Right ventricle myocardium superior (tissue), 1 donor: ENCODE data around the gene CEP72. TPM values are rescaled to one million over a fixed set of nuclear protein-coding genes. Genes with fewer than 3 reads are reported as not detected.
"Not testable (repeated sequence)": the region's sequence is repeated elsewhere in the genome, so short reads cannot be mapped to it uniquely, and the experiment has no call there.

Source experiments
- ATAC-seq: fragments of 200-7000 bp; cut with Tn5 transposase; one replicate; pipeline ENCODE4 v1.9.1; 2020; ENCODE audit warnings: mild to moderate bottlenecking; ENCODE audit not compliant: poor library complexity
- DNase-seq: peaks from one replicate; pipeline ENCODE4 v3.0.0-alpha.2; 2020
- intact Hi-C: fragments of 100-400 bp; cut with DNase I; formaldehyde crosslinking; loops from one replicate; pipeline ENCODE4 v1.11.2; 2022
- total RNA-seq: library from RNA; stranded (reverse); fragmentation: NEBNext Ultra II Directional; extraction: Animal tissue kit (Norgen Biotek cat#: 25700); gene quantifications from one replicate; pipeline ENCODE4 v1.2.1, GENCODE V29; 2021
- donor health status: DM: no; HTN: yes; CAD: no; lungs with severe emphysema.

Gene CEP72
- total RNA-seq, 1 donor from 2014 or later = 1.7 TPM

DNA sequence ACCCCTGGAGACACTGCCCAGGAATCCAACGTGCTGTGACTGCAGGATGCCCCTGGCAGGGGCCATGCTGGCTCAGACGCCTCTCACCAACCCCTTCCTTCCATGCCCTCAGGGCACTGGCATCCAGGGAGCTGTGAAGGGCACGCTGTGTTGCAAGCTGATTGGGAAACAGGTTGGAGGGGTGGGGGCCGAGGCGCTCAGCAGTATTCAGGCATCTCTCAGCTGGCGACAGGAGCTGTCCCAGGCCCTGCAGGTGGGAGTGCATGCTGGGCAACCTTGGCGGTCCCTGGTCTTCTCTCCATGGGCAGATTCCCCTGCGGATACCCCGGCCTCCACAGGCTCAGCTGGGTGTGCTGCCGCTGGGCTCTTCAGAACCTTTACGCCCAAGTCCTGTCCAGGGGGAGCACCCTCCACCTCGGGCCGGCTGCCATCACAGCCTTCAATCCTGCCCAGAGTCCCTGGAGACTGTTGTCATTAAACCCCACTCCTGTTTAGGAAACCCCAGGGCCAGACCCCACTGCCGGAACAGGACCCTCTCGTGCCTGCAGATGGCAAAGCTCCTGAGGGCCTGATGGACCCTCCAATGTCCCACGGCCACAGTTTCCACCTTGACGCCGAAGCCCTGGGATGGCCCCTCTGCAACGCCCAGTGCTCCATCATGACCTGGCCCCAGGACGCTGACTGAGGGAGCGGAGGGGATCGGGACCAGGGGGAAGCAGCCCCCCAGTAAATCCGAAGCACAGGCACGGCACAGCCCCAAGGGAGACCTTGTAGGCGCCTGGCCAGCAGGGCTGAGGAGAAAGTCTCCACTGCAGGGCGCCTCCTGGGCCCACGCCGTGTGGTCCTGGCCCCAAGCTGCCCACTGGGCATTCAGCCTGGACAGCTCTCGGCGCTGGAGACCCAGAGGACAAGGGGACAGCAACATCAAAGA, 71.7 kb downstream of the CEP72 start:
- ATAC-seq = peak; percentile 62

DNA sequence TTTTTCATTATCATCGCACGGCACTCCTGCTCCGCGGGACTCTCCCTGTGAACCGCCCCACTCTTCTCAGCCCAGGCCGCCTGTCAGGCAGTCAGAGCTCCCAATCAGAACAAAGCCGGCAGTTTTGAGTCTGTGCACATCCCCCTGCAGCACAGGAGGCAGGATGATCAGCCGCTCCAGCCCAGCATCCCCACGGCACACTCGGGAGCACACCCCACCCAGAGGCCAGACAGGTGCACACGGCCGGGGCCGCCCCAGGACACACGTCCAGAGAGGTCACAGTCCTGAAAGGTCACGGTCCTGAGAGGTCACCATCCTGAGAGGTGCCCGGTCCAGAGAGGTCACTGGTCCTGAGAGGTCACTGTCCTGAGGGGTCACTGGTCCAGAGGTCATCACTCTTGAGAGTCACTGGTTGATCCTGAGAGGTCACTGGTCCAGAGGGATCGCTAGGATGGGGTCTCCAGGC, 72.6 kb downstream of the CEP72 start:
- DNase-seq = peak; percentile 17

More for the DNA sequence above, 71.7 kb downstream of the CEP72 start:
- peak; percentile 40 for DNase-seq
- intact Hi-C loops = no loop called here

DNA sequence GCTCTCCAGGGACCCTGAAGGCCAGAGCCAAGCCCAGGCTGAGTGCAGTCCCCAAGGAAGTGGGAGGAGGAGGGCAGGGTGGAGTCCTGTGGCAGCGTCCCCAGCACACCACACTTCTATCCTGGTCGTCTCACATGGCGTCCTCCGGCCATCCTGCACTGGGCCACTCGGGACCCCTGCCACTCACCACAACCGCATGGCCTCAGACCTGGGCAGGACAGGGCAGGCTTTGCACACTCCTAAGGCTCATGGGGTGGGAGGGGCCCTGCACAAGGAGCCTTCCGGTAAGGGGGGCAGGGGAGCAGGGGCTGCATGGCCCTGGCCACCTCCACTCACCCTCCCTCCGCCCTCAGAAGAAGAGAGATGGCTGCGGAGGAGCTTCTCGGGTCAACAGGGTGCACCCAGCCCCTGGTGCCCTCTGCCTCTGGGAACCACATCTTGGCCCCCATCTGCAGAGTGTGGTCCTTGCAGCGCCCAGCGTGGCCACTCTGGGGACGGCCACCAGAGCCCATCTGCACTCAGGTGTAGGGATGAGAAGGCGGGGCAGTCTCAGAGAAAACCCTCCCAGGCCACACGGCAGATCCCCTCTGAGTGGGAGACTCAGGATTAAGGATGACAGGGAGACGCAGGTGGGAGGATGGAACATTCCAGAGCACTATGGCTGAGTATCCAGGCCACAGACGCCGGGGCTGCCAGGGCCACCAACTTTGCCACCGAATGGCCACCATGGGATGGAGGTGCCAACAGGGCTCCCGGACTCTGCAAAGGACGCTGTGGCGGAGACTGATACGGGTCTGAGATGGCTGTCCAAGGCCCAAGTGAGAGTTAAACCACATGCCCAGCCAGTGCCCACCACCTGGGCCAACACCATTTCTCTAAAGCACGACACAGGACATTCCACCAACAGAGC, 73.4 kb downstream of the CEP72 start:
- intact Hi-C loops = no loop called here
- no peak for ATAC-seq
- peak; percentile 39 for DNase-seq

More for the DNA sequence above, 72.6 kb downstream of the CEP72 start:
- ATAC-seq = no peak
- intact Hi-C loops = no loop called here

DNA sequence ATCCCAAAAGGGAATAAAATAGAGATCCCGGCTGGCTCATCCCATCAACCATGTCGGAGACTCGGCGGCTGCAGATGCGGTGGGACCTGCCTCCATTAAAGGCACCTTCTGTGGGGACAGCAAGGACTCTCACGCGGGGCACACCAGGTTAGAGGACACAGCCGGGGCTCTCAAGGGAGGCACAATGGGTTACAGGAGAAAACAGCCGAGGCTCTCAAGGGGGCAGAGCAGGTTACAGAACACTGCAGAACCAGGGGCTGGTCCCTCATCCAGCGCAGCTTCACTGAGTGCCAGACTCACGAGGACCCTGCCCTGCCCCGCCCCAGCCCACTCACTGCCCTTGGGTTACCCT, 74.0 kb downstream of the CEP72 start:
- ATAC-seq, intact Hi-C loops, DNase-seq: not testable (repeated sequence)

DNA sequence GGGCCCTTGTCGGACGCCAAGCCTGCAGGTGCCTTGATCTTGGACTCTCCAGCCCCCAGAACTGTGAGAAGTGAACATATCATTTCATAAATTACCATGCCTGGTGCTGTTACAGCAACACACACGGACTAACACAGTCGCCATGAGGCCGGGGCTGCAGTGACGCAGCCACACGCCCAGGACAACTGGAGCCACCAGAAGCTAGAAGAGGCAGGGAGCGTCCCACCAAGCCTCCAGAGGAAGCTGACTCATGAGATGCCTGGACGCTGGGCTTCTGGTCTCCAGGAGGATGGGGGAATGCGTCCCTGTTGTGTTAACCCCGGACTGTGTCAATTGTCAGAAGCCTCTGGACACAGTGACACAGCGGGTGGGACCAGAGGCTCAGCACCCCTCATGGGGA, 74.8 kb downstream of the CEP72 start:
- intact Hi-C loops, ATAC-seq, DNase-seq: not testable (repeated sequence)

DNA sequence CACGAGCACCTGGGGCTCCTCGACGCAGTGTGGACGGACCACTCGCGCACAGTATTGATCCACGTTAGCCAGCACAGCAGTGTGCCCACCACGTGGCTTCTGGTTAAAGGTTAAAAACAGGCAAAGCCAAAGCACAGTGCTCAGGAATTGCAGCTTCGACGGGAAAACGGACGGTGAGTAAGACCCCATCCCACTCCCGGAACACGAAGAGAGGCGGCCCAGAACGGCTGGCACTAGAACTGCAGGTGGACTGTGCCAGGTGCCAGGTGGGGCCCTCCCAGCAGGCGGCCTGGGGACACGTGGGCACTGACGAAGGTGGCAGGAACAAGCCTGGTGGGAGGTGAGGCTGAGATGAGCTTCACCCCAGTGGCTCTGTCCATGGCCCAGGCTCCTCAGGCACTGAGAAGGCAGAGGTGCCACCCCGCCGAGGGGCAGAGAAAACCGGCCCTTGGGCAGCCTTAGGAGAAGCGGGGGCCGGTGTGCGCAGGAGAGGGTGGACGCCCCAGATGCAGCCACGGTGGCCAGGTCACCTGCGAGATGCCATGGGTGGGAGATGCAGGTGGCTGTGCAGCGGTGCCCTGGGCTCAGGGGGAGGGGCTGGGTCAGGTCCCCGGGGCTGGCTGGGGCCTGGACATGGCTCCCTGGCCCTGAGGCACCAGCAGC, 76.3 kb downstream of the CEP72 start:
- ATAC-seq, DNase-seq, intact Hi-C loops: not testable (repeated sequence)

DNA sequence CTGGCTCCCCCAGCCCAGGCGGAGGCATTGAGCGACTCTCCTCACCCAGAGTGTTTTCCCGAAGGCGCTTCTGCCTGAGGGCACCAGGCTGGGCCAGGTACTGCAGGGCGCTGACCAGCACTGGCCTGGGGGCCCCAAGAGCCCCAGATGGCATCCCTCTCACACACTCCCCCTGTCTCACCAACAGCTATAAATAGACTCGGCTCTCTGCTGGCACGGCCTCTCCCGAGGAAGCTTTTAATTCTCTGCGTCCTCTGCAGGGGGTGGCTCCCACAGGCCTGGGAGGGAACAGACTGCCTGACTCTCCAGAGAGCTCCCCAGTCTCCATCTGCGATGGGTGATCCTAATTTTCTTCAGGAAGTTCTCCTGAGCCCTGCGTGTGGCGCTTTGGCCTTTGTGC, 78.2 kb downstream of the CEP72 start:
- intact Hi-C loops, DNase-seq: not testable (repeated sequence)
- ATAC-seq = peak; percentile 65

DNA sequence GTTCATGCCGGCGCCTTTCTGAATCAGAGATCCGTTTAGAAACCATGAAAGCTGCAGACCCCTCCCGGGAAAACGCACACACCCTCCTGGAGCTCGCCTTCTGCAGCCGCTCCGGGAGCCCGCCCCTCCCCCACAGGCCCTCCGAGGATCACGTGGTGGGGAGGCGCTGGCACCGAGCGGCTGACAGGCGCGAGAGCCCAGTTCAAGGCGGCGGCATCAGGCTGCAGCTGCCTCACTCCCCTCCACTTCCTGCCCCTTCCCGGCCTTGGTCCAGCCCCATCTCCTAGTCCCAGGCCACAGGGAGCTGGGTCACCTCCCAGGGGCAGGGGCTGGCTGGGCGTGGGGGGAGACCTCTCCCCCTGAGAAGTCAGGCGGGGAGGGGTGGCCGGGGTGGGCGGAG, 78.9 kb downstream of the CEP72 start:
- intact Hi-C loops = not testable (repeated sequence)

DNA sequence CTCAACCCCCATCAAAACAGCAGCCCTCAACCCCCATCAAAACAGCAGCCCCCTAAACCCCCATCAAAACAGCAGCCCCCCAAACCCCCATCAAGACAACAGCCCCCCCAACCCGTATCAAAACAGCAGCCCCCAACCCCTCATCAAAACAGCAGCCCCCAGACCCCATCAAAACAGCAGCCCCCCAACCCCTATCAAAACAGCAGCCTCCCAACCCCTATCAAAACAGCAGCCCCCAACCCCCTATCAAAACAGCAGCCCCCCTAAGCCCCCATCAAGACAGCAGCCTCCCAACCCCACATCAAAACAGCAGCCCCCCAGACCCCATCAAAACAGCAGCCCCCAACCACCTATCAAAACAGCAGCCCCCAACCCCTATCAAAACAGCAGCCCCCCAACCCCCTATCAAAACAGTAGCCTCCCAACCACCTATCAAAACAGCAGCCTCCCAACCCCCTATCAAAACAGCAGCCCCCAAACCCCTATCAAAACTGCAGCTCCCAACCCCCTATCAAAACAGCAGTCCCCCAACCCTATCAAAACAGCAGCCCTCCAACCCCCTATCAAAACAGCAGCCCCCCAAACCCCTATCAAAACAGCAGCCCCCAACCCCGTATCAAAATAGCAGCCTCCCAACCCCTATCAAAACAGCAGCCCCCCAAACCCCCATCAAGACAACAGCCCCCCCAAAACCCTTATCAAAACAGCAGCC, 79.8 kb downstream of the CEP72 start:
- ATAC-seq (no peak), DNase-seq (no peak)
- intact Hi-C loops = loop anchor here (2.0 kb wide), 1 partner anchor 65 kb away; no protein-coding TSS in a partner anchor

More for the DNA sequence above, 78.9 kb downstream of the CEP72 start:
- DNase-seq (peak; percentile 47), ATAC-seq (peak; percentile 57)

DNA sequence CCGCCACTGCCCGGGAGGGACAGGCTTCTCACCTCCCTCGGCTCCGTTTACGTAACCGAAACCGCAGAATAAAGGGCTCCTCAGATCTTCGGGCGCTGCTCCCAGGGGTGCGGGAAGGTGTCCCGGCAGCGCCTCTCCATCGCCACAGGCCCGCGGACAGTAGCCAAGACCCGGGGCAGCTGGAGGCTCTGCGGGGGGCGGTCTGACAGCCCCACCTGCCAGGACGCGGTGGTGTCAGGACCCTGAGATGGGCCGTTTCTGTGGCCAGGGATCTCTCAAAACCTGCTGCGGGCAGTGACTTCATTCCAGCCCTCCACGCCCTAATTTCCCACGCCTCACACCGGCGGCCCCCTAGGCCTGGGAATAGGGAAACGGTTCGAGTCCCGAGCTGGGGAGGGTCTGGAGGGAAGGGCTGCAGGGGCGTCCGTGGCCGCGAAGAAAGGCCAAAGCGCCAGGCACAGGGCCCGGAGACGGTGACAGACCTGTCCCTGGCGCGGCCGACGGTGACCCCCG, 80.4 kb downstream of the CEP72 start:
- intact Hi-C loops = loop anchor here (2.0 kb wide), 1 partner anchor 64 kb away; no protein-coding TSS in a partner anchor
- peak; percentile 43 for DNase-seq
- not testable (repeated sequence) for ATAC-seq

DNA sequence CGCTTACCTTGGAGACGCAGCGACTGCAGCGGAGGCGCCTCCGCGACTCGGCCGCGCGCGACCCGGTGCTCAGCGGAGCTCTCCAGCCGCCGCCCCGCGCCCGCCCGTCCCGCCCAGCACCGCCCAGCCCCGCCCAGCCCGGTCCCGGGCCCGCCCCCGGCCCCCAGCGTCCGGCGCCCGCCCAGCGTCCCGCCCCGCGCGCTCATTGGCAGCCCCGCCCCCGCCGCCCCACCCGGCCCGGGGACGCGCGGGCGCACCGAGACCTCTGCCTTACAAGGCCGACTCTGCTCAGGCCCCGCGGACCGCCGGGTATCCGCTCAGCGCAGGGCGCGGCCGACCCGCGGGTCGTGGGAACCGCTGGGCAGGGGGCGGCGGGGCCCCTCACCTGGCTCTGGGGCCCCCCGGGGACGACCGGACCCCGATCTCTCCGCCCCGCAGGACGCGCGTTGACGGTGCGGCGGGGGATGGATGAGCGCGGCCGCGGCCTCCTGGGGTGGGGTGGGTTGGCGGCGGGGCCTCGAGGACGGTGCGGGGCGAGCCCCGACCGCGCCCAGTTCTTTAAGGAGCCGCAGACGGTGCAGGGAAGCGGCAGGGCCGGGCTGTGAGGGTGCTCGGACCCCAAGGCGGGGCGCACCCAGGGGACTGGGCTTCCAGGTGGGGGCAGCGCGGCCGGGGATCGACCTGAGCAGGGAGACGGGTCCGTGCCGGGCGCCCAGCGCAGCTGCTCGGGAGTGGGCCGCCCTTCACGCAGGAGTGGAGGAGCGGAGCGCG, 81.3 kb downstream of the CEP72 start, which contains the start of gene TPPP:
TPPP (minus strand) TSS at position 82 of the 771 bp plus-strand sequence. CDS start 15,292 bp downstream, outside the sequence.
- intact Hi-C loops = loop anchor here (2.0 kb wide), 1 partner anchor 63 kb away; no protein-coding TSS in a partner anchor
- peak; percentile 93 for DNase-seq
- peak; percentile 86 for ATAC-seq

DNA sequence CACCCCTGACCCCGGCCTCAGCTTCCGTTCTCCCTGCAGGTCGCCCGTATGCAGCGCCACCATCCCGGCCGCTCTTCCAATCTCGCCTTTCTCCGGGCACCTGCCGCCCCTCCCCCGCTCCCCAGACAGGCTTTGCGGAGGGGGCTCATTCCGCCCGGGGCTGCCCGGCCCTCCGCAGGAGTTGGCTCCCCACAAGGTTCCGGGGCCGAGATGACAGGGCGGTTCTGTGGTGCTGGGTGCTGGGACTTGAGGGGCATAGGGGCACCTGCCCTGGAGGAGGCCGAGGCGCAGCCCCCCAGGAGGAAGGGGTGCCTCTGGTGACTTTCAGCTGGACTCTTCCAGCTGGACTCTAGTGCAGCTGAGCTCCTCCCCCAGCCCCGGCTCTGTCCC, 81.9 kb downstream of the CEP72 start:
- ATAC-seq (peak; percentile 10), DNase-seq (peak; percentile 43)
- intact Hi-C loops = not testable (repeated sequence)

DNA sequence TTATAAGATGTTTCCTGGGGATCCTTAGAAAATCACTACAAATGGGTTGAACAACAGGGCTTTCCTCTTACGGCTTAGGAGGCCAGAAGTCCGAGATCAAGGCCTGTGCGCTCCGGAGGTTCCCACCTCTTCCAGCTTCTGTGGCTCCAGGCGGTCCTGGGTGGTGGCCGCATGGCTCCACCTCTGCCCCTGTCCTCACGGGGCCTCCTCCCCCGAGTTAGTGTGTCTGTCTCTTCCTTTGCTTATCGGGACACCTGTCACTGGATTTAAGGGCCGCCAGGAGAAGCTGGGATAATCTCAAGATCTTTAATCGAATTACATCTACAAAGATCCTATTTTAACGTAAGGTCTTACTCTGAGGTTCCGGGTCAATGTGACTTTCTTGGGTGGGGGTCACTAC, 83.3 kb downstream of the CEP72 start:
- intact Hi-C loops, DNase-seq, ATAC-seq: not testable (repeated sequence)

DNA sequence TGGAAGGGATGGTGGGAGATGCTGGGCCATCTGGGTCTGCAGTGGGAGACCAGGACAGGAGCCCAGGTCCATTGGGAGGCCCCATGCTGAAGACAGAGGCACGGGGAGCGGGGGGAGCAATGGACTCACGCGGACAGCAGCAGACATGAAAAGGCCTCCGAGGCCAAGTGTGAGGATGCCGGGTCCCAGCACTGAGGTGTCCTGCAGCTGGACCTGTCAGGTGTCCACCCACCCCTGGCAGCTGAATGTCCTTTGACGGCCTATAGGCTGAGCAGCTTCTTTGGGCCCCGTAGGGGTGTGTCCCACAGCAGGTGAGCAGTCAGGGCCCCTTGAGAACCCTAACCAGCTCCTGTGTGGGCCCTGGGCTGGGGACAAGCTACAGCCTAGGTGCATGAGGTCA, 84.1 kb downstream of the CEP72 start:
- intact Hi-C loops, DNase-seq, ATAC-seq: not testable (repeated sequence)

DNA sequence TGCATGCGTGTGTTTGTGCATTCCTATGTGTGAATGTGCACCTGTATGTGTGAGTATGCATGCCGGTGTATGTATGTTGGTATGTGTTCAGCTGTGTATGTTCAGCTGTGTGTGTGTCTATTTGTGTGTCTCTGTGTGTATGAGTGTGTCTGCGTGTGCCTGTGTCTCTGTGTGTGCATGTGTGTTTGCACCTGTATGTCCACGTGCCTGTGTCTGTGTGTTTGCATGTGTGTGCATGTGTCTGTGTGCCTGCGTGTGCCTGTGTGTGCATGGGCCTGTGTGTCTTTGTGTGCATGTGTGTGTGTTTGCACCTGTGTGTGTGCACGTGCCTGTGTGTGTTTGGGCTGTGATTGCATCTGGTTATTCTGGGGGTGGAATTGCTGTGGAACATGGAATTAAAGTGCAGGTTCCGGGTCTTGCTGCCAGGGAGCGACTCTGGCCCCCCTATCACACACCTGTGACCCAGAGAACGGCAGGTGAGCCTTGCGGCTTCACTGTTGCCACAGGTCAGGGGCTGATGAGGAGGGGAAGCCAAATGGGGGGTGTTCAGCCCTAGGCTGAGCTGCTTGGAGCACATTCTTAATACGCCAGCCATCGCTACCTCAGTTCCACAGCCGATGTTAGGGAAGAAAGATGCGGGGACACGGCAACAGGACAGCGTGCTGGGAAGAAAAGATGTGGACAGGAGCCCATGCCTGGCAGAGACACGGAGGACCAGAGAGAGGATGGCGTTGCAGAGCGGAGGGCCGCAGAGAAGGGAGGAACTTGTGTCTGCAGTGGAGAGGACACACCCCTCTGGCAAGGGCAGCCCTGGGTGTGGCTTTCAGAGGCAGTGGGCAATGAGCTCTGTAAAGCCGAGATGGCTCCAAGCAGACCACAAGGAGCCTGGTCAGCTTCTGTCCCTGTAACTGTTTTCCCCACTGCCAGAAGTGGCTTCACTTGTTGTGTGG, 84.9 kb downstream of the CEP72 start:
- intact Hi-C loops, ATAC-seq: not testable (repeated sequence)
- DNase-seq = peak; percentile 44
